SHP77 treated with DMSO at 0.1 percent for 48 hours (cell line): Measurements from ENCODE around the gene APEX1.

ENCODE experiments used
- DNase-seq: peaks from one replicate; lab custom pipeline; 2025; lab: John Stamatoyannopoulos, UW

The APEX1 gene

DNA sequence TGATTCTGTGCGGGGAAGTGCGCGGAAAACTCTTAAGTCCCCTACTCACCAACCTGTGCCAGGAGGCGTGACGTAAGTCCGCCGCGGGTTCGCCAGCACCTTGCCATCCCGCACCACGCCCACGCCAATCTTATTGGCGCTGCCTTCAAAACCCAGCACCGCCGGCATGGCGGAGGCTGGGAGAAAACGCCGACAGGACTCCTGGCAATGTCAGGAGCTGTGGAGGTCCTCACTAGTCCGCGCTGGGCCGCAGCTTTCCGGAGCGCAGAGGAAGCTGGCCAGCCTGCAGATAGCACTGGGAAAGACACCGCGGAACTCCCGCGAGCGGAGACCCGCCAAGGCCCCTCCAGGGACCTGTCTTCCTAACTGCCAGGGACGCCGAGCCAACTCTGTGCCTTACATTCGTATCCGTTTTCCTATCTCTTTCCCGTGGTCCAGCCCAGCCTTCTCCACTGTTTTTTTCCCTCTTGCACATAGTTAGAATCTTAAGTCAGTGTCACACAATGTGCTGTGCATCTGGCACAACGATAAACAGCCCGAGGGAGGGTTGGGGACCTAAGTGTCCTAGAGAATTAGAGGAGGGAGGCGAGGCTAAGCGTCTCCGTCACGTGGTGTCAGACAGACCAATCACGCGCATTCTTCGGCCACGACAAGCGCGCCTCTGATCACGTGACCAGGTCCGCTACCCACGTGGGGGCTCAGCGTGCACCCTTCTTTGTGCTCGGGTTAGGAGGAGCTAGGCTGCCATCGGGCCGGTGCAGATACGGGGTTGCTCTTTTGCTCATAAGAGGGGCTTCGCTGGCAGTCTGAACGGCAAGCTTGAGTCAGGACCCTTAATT, at the start of gene APEX1, which contains the start of gene OSGEP:
Gene APEX1 (plus strand): TSS at position 711 of the 839 bp plus-strand sequence. CDS start 420 bp downstream, outside the sequence.
Gene OSGEP (minus strand): TSS at position 297 of the 839 bp plus-strand sequence. CDS start 129 bp downstream, at position 168.
- peak; percentile 99 for DNase-seq

DNA sequence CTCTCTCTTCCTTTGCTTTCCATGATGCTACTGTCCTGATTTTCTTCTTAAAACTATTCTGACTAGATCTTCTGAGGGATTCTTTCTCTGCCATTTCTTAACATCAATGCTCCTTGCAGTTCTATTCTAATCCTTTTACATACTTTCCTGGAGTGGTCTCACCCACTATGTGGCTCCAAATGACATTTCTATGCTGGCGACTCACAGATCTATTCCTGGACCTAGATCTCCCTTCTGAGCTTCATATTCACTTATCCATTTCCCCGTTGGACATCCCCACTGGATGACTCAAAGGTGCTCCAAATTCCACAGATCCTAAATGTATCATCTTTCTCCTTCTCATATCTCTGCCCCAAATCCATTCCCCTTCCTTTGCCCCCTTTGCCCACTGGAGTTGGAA, 45.8 kb upstream of the APEX1 start:
- DNase-seq, result no peak

DNA sequence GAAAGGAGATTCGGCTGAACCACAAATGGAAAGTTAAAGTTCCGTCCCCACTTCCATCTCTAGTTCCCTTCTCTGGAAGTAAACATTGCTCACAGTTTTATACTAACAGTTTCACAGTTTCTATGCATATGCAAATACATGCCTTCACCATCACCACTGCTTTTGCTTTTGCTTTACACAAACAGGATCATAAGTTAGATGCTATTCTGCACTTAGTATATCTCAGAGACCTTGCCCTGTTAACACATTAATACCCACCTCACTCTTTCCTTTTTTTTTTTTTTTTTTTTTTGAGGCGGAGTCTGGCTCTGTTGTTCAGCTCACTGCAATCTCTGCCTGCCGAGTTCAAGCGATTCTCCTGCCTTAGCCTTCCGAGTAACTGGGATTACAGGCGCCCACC, 42.6 kb upstream of the APEX1 start:
- no peak for DNase-seq

DNA sequence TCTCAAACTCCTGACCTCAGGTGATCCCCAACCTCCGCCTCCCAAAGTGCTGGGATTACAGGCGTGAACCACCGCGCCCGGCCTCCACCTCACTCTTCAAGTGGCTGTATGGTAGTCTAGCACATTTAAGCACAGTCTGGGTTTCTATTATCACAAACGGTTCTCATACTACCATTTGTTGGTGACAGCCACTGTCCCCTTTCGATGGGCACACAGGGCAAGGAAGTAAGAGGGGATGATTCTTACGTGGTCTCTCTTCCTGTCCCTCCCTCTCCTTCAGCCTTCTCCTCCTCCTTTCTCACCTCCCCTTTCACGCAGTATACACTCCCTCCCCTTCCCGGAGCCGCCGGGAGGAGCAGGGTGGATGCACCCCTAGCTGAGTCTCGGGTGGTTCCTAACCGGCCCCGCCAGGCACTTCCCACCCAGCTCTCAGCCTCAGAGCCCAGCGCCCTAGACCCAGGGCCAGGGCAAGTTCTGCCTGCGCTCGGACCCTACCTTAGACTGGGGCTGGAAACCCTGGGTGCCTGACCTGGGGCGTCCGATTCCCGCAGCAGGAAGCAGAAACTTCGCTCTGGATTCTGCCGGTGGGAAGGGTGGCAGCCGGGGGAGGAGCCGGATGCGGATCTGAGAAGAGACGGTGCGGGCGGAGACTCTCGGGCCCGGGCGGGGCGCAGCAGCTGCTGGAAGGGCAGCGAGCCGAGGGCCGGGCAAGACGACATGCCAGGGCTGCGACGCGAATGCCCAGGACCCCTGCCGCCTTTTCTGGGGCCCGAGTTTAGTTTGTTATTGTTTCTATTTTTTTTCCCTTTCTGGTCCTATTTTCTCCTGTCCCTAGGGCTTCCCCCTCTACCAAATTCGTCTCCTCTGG, 41.9 kb upstream of the APEX1 start, which contains the start of gene TEP1:
Gene TEP1 (minus strand): TSS at position 626 of the 868 bp plus-strand sequence. CDS start 5,062 bp downstream, outside the sequence.
- DNase-seq, result peak; percentile 74

DNA sequence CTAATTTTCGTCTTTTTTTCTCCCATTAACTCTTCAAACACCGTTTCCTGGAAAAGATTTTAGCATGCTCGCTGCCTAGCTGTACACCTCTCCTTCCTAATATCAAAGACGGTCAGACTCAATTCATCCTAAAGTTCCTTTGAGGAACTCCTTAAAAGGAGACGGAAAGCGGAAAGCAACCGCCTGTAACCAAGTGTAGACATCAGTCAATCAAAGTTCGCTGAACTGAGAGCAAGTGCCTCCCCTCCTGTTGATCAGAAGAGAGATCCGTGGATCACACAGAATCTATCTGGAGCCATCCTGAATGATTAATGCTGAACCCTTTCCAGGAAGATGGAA, 41.3 kb upstream of the APEX1 start:
- no peak for DNase-seq

DNA sequence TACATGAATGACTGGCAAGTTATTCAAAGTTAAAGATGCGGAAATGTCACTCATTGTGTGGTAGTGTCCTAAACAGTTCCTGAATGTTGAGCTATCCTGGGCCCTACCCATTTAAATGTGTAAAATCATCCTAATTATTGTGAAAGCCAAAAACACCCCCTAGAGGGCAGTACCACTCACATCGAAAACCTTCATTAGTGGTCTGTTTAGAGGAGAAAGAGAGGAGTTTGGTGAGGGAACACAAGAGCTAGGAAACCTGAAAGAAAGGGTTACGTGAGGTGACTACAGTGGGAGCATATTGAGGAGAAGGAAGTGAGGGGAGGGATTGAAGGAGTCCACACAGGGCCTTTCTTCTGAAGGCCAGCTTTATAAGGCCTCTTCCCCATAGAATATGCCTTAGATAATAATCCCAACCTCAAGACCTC, 39.2 kb upstream of the APEX1 start:
- peak; percentile 60 for DNase-seq

DNA sequence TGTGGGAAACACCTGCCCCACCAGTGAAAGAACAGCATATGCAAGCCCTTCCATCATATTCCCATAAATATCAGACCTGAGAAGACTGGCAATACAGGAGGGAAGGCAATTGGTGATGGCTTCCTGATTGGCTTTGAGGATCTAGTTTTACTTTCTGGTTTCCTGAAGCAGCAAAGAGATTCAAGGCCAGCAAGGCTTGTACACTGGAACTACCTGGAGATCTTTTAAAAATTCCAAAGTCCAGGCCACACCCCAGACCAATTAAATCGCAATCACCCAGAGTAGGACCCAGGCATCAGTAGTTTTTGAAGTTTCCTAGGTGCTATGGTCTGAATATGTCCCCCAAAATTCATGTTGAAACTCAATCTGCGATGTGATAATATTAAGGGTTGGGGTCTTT, 38.8 kb upstream of the APEX1 start:
- no peak for DNase-seq

DNA sequence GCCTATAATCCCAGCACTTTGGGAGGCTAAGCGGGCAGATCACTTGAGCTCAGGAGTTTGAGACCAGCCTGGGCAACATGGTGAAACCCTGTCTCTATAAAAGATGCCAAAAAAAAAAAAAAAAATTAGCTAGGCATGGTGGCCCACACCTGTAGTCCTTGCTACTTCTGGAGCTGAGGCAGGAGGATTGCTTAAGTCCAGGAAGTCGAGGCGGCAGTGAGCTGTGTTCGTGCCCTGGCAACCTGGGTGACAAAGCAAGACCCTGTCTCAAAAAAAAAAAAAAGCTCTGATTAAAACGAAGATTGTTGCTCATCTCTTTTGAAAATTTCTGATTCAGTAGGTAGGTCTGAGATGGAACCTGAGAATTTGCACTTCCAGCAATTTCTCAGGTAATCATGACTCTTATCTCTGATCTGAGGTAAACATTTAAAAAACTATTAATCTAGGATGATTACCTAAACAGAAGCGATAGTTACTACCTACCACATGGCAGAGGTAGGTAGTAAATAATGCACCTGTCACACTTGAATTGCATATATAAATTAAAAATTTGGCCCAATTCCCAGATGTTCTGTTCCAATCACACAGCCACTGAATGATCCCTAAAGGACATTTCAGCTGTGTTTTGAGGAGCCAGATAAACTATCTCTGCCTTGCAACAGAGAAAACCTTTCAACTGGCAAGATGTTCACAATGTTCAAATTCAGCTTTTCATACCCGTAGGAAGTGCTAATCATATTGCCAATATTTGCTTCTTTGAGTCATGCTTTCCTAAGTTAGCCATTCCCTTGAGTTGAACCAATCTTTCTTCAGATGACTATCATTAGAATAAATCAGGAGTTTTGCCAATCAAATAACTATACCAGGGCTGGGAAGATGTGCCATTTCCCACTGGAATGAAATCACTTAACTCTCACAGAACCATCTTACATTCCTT, 37.5 kb upstream of the APEX1 start:
- no peak for DNase-seq

DNA sequence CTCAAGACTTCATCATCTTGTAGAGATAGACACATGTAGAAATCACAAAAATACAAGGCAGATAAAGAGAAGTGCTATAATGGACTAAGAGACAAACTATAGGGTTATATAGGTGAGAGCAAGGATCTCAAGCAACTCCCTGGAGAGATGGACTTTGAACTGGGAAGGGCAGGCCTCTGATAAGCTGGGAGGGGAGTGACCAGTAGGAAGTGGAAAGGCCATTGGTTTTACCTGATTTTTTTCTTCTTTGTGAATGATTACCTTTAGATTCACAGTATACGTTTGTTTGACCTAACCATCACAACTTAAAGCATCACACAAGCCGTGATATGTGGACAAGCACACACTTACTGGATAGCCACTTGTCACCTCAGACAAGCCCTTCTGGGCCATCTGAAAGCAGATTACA, 36.5 kb upstream of the APEX1 start:
- no peak for DNase-seq

DNA sequence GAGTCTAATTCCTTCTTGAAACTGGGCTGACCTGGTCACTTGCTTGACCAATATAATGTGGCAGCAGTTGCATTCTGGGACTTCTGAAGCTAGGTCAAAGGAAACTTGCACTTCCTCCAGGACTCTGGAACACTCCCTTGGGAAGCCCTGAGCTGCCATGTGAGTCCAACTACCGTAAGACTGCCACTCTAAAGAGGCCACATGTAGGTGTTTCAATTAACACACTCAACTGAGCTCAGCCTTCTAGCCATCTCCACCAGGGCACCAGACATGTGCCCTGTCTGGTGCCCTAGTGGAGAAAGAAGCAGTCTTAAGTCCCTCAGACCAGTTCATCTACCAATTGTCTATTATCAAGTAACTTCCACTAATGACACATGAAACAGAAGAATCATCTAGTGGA, 35.6 kb upstream of the APEX1 start:
- no peak for DNase-seq

DNA sequence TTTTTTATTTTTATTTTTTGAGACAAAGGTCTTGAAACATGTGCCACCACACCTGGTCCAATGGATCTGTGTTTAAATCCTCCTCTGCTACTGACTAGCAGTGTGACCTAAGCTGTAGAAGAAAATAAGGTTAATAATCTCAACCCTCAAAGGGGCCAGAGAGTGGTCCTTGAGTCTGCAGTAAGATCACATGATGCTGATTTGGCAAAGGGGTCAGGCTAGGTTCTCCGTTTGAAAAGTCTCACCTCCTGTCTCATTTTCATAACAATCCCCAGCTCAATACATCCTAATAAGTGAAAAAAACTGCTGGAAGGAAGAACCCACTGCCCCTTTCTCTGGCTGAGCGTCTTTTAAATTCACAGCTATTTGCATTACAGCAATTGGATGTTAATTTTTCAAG, 33.8 kb upstream of the APEX1 start:
- DNase-seq, result no peak

DNA sequence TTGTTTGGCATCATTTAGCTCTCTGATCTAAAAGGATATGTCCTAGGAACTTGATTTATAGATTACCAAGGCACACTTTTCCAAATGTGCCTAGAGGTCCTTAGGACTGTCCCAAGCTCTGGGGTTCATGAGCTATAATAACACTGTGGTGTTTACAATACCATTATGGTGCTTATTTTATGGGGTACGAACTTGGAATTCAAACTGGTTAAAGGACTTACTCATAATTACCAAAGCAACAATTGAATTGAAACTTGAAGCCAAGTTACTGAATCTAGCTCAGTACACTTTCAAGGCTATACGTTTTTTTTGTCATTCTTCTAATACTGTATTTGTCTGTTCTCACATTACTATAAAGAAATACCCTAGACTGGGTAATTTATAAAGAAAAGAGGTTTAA, 32.1 kb upstream of the APEX1 start:
- DNase-seq, result no peak

DNA sequence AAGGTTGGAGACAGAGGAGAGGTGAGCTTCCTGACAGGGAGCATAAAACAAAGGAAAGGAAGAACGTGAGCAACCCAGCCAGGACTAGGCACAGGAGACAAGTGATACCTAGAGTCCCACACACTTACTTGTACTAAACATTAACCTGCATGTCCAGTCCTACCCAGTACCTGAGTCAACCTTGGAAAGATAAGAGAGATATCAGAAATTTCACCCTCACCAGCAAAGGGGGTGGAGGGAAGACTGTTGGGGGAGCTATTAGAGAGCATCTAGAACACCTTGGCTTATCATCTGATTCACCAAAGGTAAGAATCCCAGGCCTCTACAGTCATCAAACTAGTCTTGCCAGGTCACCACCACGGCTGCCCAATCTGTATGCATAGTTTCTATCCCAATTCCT, 30.2 kb upstream of the APEX1 start:
- DNase-seq, result no peak

DNA sequence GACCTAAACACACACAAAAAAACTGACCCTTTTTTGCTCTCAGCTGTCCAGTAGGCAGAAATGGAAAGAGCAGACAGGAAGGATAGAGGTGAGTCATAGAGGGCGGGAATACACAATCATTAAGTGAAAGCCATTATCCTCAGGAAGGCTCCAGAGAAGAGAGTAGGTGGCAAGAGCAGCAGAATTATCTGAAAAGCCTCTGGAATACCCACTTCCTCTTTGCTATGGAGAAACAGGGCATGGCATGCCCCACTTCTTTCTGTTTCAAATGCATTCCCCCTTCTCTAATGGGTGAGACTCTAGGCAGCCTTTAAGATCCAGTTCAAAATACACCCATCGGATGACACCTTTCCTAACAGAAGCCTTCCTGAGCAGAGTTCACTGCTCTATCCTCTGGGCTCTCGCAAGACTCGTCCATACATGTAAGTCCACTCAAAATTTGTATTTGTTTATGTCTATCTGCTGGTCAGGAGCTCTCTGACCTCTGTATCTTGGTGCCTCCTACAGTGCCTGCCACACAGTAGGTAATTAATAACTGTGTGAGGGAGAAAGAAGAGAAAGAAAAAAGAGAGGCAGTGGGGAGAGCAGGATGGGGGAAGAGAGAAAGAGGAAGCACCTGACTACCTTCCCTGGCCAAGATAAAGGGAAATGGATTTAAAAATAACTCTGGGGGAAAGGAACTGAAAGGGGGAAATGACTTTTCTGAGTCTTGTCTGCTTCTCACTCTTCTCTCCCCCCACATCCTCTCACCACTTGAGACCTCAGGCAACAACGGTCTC, 27.6 kb upstream of the APEX1 start:
- DNase-seq, result peak; percentile 50

DNA sequence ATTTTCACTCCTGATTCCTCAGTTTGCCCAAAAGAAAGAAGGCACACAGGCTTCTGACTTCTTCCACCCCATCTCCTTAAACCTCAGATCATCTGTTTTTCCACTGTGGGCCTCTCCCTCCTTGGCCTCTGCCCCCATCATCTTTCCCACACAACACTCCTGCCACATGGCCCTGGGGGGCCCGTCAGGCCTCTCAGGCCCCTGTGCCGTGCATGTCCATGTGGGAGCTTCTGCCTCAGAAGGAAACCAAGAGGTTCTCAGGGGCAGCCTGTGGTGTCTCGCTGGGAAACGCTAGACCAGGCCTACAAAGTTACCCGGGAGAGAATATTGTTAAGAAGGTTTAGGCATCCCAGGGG, 27.0 kb upstream of the APEX1 start:
- DNase-seq, result no peak

DNA sequence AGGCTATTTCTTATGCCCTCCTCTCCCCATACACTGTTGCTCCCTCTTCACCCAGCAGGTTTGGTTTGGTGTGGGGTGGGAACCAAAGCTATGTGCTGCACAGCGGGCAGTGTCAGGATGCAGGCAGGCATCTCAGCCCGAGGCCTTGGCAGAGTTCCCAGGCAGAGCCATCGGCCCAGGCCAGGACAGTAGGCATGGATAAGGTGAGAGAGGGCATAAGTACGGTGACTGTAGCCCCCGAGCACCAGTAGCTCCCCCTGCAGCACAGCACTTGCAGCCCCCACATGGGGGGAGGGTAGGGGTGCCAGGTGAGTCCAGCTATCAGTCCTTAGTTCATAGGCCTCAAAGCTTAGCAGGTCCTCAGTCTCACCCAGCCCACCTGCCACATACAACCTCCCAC, 26.2 kb upstream of the APEX1 start:
- no peak for DNase-seq

DNA sequence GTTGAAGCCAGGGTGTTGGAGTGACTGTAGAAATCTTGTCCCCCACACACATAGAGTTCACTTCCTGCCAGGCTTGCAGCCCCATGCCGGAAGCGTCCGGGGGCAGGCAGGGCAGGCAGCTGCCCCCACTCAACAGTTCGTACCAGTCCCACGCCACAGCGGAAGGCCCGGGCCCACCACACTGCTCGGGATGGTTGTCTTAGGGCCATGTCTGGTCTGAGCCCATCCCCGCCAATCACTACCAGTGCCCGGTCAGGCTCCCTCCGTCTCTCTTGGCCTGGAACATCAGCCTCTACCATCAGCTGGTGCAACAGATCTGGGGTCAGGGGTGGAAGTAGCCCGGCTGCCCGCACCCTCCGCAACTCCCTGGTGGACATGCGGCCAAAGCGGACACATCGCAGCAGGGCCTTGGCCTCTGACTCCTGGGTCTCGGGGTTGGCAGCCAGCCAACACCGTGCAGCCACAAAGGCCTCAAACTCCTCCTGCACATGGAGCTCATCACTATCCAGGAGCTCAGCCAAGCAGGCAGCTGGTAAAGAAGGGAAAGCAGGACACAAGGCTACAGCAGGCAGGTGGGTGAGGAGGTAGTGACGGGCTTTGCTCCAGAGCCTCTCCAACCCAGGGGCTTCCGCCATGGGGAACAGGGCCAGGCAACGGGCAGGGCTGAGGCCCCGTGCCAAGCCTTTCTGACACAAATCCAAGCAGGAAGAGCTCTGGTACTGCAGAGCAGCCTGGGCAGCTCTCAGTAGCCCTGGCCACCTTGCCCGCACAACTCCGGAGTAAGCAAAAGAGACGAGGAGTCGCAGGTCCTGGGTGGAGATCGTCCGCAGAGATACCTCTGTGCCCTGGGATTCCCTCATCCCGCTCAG, 25.0 kb upstream of the APEX1 start:
- DNase-seq, result peak; percentile 52

DNA sequence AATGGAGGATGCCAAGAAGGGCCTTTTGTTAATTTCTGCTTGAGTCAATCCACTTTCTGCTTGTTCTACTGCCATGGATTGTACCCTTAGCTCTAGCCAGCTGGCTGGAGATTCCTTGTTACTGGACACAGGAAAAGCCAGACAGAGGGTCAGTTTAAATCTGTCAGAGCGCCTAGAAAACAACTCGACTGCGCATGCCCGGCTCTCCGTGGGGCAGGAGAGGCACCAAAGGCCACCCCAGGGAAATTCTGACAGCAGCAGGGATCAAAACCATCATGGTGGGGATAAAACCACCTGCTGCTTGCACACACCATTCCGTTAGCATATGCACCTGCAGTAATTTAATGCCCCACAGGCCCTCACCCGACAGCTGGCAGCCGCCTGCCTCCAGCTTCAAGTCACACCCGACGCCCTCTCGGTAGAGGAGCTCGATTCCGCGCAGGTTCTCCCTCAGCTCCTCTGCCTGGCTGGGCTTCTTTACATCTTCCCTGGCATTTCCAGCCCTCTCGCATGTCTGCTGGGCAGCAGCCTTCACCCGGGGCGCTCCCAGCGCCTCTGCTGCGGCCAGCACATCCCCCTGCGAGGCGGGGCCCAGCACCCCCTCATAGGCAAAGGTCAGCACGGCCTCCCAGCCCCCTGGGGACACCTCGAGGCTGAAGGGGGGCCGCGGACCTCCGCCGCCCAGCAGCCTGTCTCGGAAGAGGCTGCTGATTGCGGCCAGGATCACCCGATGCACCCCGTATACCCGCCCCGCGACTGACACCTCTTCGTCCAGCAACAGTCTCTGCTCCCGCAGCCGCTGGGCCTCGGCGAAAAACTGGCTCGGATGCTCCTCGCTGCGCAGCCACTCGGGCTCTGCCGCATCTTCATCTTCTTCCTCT, 20.1 kb upstream of the APEX1 start:
- peak; percentile 50 for DNase-seq
